ENCODE data around the gene TMEM39A. TPM values are rescaled to one million over a fixed set of nuclear protein-coding genes. Genes with fewer than 3 reads are reported as not detected.

Gene TMEM39A
- total and polyA plus RNA-seq, 2 donors = 10.8 to 19.6 TPM

- Histone ChIP-seq H3K4me1 (ENCODE audit: control insufficient read depth in 2 of 2, insufficient read depth in 2 of 2, low read length in 2 of 2) (peaks cover 0 to 2% of the 10 kb centered on the region in 2 donors), H3K27me3 (ENCODE audit: control insufficient read depth in 2 of 2, insufficient read depth in 1 of 2, low read length in 1 of 2) (no peaks in the 10 kb centered on the region), H3K36me3 (ENCODE audit: control insufficient read depth in 2 of 2, insufficient read depth in 2 of 2, low read length in 1 of 2) (peaks cover 3 to 25% of the 10 kb centered on the region in 2 donors), H3K27ac (ENCODE audit: low read depth in 1 of 2, low read length in 1 of 2) (no peak overlapping the region), H3K9me3 (ENCODE audit: control insufficient read depth in 2 of 2, insufficient read depth in 1 of 2, low read length in 1 of 2) (no peaks in the 10 kb centered on the region), H3K4me3 (ENCODE audit: low read length in 2 of 2) (no peak overlapping the region)
- no peak for DNase-seq (ENCODE audit: low read depth in 6 of 9, low spot score in 9 of 9)
- WGBS = 95% methylated on average over 5 of the region's 5 CpGs
Observed at GRCh38 chr3:119400466-119400865, 62.9 kb downstream of the TMEM39A start.

- Histone ChIP-seq H3K27me3 (ENCODE audit: control insufficient read depth in 2 of 2, insufficient read depth in 1 of 2, low read length in 1 of 2) (no peaks in the 10 kb centered on the region), H3K36me3 (ENCODE audit: control insufficient read depth in 2 of 2, insufficient read depth in 2 of 2, low read length in 1 of 2) (peaks cover 6 to 17% of the 10 kb centered on the region in 2 donors), H3K4me3 (ENCODE audit: low read length in 2 of 2) (no peak overlapping the region), H3K9me3 (ENCODE audit: control insufficient read depth in 2 of 2, insufficient read depth in 1 of 2, low read length in 1 of 2) (no peaks in the 10 kb centered on the region), H3K27ac (ENCODE audit: low read depth in 1 of 2, low read length in 1 of 2) (no peak overlapping the region), H3K4me1 (ENCODE audit: control insufficient read depth in 2 of 2, insufficient read depth in 2 of 2, low read length in 2 of 2) (peaks cover 0 to 3% of the 10 kb centered on the region in 2 donors)
- DNase-seq (ENCODE audit: low read depth in 6 of 9, low spot score in 9 of 9) = no peak
- 100% methylated on average over 2 of the region's 2 CpGs for WGBS
Observed at GRCh38 chr3:119396870-119397269, 66.5 kb downstream of the TMEM39A start.

- no peaks in the 10 kb centered on the region for H3K27me3 ChIP-seq (ENCODE audit: control insufficient read depth in 2 of 2, insufficient read depth in 1 of 2, low read length in 1 of 2)
- peaks cover 14 to 21% of the 10 kb centered on the region in 2 donors for H3K36me3 ChIP-seq (ENCODE audit: control insufficient read depth in 2 of 2, insufficient read depth in 2 of 2, low read length in 1 of 2)
- H3K4me3 ChIP-seq (ENCODE audit: low read length in 2 of 2) = no peak overlapping the region
- no peak for DNase-seq (ENCODE audit: low read depth in 6 of 9, low spot score in 9 of 9)
- peaks cover 0 to 3% of the 10 kb centered on the region in 2 donors for H3K4me1 ChIP-seq (ENCODE audit: control insufficient read depth in 2 of 2, insufficient read depth in 2 of 2, low read length in 2 of 2)
- H3K27ac ChIP-seq (ENCODE audit: low read depth in 1 of 2, low read length in 1 of 2) = no peak overlapping the region
- no peaks in the 10 kb centered on the region for H3K9me3 ChIP-seq (ENCODE audit: control insufficient read depth in 2 of 2, insufficient read depth in 1 of 2, low read length in 1 of 2)
- 48% methylated on average over 2 of the region's 2 CpGs for WGBS
Observed at GRCh38 chr3:119395923-119396358, 67.5 kb downstream of the TMEM39A start.

GRCh38 chr3:119388577-119388976, 74.8 kb downstream of the TMEM39A start:
- Histone ChIP-seq H3K4me3 (ENCODE audit: low read length in 2 of 2) (no peak overlapping the region), H3K36me3 (ENCODE audit: control insufficient read depth in 2 of 2, insufficient read depth in 2 of 2, low read length in 1 of 2) (peaks cover 14 to 17% of the 10 kb centered on the region in 2 donors), H3K4me1 (ENCODE audit: control insufficient read depth in 2 of 2, insufficient read depth in 2 of 2, low read length in 2 of 2) (no peaks in the 10 kb centered on the region), H3K27ac (ENCODE audit: low read depth in 1 of 2, low read length in 1 of 2) (no peak overlapping the region), H3K9me3 (ENCODE audit: control insufficient read depth in 2 of 2, insufficient read depth in 1 of 2, low read length in 1 of 2) (no peaks in the 10 kb centered on the region), H3K27me3 (ENCODE audit: control insufficient read depth in 2 of 2, insufficient read depth in 1 of 2, low read length in 1 of 2) (no peaks in the 10 kb centered on the region)
- 92% methylated on average over 8 of the region's 8 CpGs for WGBS
- DNase-seq (ENCODE audit: low read depth in 6 of 9, low spot score in 9 of 9) = no peak

- H3K4me1 ChIP-seq (ENCODE audit: control insufficient read depth in 2 of 2, insufficient read depth in 2 of 2, low read length in 2 of 2) = no peaks in the 10 kb centered on the region
- peaks cover 5 to 7% of the 10 kb centered on the region in 2 donors for H3K36me3 ChIP-seq (ENCODE audit: control insufficient read depth in 2 of 2, insufficient read depth in 2 of 2, low read length in 1 of 2)
- no peak for DNase-seq (ENCODE audit: low read depth in 6 of 9, low spot score in 9 of 9)
- 98% methylated on average over 7 of the region's 7 CpGs for WGBS
- H3K9me3 ChIP-seq (ENCODE audit: control insufficient read depth in 2 of 2, insufficient read depth in 1 of 2, low read length in 1 of 2) = no peaks in the 10 kb centered on the region
- H3K4me3 ChIP-seq (ENCODE audit: low read length in 2 of 2) = no peak overlapping the region
- no peaks in the 10 kb centered on the region for H3K27me3 ChIP-seq (ENCODE audit: control insufficient read depth in 2 of 2, insufficient read depth in 1 of 2, low read length in 1 of 2)
- H3K27ac ChIP-seq (ENCODE audit: low read depth in 1 of 2, low read length in 1 of 2) = no peak overlapping the region
Observed at GRCh38 chr3:119382134-119382533, 81.3 kb downstream of the TMEM39A start.

- DNase-seq (ENCODE audit: low read depth in 6 of 9, low spot score in 9 of 9) = no peak
- no peaks in the 10 kb centered on the region for H3K4me1 ChIP-seq (ENCODE audit: control insufficient read depth in 2 of 2, insufficient read depth in 2 of 2, low read length in 2 of 2)
- WGBS = 93% methylated on average over 3 of the region's 3 CpGs
- H3K36me3 ChIP-seq (ENCODE audit: control insufficient read depth in 2 of 2, insufficient read depth in 2 of 2, low read length in 1 of 2) = peaks cover 5 to 7% of the 10 kb centered on the region in 2 donors
- no peaks in the 10 kb centered on the region for H3K9me3 ChIP-seq (ENCODE audit: control insufficient read depth in 2 of 2, insufficient read depth in 1 of 2, low read length in 1 of 2)
- H3K4me3 ChIP-seq (ENCODE audit: low read length in 2 of 2) = no peak overlapping the region
- H3K27ac ChIP-seq (ENCODE audit: low read depth in 1 of 2, low read length in 1 of 2) = no peak overlapping the region
- H3K27me3 ChIP-seq (ENCODE audit: control insufficient read depth in 2 of 2, insufficient read depth in 1 of 2, low read length in 1 of 2) = no peaks in the 10 kb centered on the region
Observed at GRCh38 chr3:119380697-119381096, 82.7 kb downstream of the TMEM39A start.

Other genes with a start within 250 kb of the TMEM39A start
- 11.6 TPM for gene B4GALT4, start 222.7 kb downstream of the TMEM39A start, total RNA-seq
- gene B4GALT4, start 222.7 kb downstream of the TMEM39A start, polyA plus RNA-seq = 15.2 TPM
- gene ARHGAP31, start 169.2 kb downstream of the TMEM39A start, total RNA-seq = 8.2 TPM
- gene ARHGAP31, start 169.2 kb downstream of the TMEM39A start, polyA plus RNA-seq = 3.5 TPM
- 18.3 TPM for gene POGLUT1, start 5.3 kb upstream of the TMEM39A start, total RNA-seq
- 23.6 TPM for gene POGLUT1, start 5.3 kb upstream of the TMEM39A start, polyA plus RNA-seq
- gene TIMMDC1, start 34.9 kb upstream of the TMEM39A start, total RNA-seq = 70.6 TPM
- 133 TPM for gene TIMMDC1, start 34.9 kb upstream of the TMEM39A start, polyA plus RNA-seq
- 6.2 TPM for gene CD80, start 96.0 kb upstream of the TMEM39A start, total RNA-seq
- gene CD80, start 96.0 kb upstream of the TMEM39A start, polyA plus RNA-seq = 3.3 TPM
- 2.5 TPM for gene ADPRH, start 115.9 kb upstream of the TMEM39A start, total RNA-seq
- gene ADPRH, start 115.9 kb upstream of the TMEM39A start, polyA plus RNA-seq = 8.2 TPM
- gene PLA1A, start 134.3 kb upstream of the TMEM39A start, total RNA-seq = 1.1 TPM
- gene PLA1A, start 134.3 kb upstream of the TMEM39A start, polyA plus RNA-seq = 3.0 TPM
- 3.0 TPM for gene POPDC2, start 197.0 kb upstream of the TMEM39A start, total RNA-seq
- 8.4 TPM for gene POPDC2, start 197.0 kb upstream of the TMEM39A start, polyA plus RNA-seq
- gene COX17, start 213.8 kb upstream of the TMEM39A start, total RNA-seq = 85.3 TPM
- 171 TPM for gene COX17, start 213.8 kb upstream of the TMEM39A start, polyA plus RNA-seq
- gene CFAP91, start 239.4 kb upstream of the TMEM39A start, total RNA-seq = 1.1 TPM
- 2.8 TPM for gene CFAP91, start 239.4 kb upstream of the TMEM39A start, polyA plus RNA-seq

All from thymus (tissue), 11 donors.